H1 (cell line): ENCODE data around the gene SNRNP200. TPM values are rescaled to one million over a fixed set of nuclear protein-coding genes. Genes with fewer than 3 reads are reported as not detected.

Experiments
- CREB1 ChIP-seq: IDR thresholded peaks from 2 replicates; pipeline ENCODE4 v1.6.1; 2012; ENCODE audit warnings: inconsistent platforms
- SAP30 ChIP-seq: fragments of 300-600 bp; sonication (generic); IDR thresholded peaks from 2 replicates; pipeline ENCODE4 v1.7.1; 2012; ENCODE audit warnings: low read length, moderate library complexity, mild to moderate bottlenecking, inconsistent platforms; ENCODE audit not compliant: insufficient read depth, insufficient replicate concordance
- SIN3A ChIP-seq, 2 experiments: IDR thresholded peaks in 1 of 2; conservative IDR thresholded peaks in 1 of 2; 2 replicates each; pipeline ENCODE4 v1.6.1; 2011 to 2012; ENCODE audit warnings: low read length in 2 of 2, improper control_type of control experiment in 1 of 2, low read depth in 1 of 2, mild to moderate bottlenecking in 1 of 2
- SP1 ChIP-seq: IDR thresholded peaks from 2 replicates; pipeline ENCODE4 v1.6.1; 2011; ENCODE audit warnings: low read depth, low read length
- TAF1 ChIP-seq: IDR thresholded peaks from 2 replicates; pipeline ENCODE4 v1.6.1; 2011; ENCODE audit warnings: mild to moderate bottlenecking, low read depth, low read length
- polyA plus RNA-seq, 7 experiments: library from polyadenylated mRNA; depleted of rRNA in 3 of 7; stranded (reverse) in 5 of 7; unstranded in 2 of 7; fragments of >200 nt in 5 of 7; fragments of 200-250 nt in 2 of 7; gene quantifications; 1 replicate in 5 of 7; 2 replicates in 1 of 7; 4 replicates in 1 of 7; pipeline versions ENCODE4 v1.2.1 to v1.2.3, GENCODE V29; 2011 to 2013; ENCODE audit warnings: missing spikeins in 2 of 7, mixed read lengths in 2 of 7
- total RNA-seq: library from RNA; stranded (reverse); fragmentation: NEBNext Ultra II Directional; extraction: Animal tissue kit (Norgen Biotek cat#: 25700); gene quantifications from 2 replicates; pipeline ENCODE4 v1.2.1, GENCODE V29; 2021
- TF ChIP-seq, protein P1 (sequence below), 3 experiments: IDR thresholded peaks; 1 replicate in 2 of 3; 2 replicates in 1 of 3; pipeline versions ENCODE4 v1.5.1 to v1.6.1; 2011; ENCODE audit warnings: low read length in 3 of 3, mild to moderate bottlenecking in 3 of 3, inconsistent platforms in 2 of 3, low read depth in 1 of 3, moderate library complexity in 1 of 3; ENCODE audit not compliant: insufficient read depth in 1 of 3; ENCODE audit errors: control extremely low read depth in 1 of 3
- TF ChIP-seq, protein P2 (sequence below): IDR thresholded peaks from 2 replicates; pipeline ENCODE4 v1.6.1; 2011; ENCODE audit warnings: low read length, improper control_type of control experiment

The SNRNP200 gene
- total and polyA plus RNA-seq, 2 of the 8 experiments (the other 6 are each of a cell fraction or from before 2014, with no cell fraction given): 190 to 289 TPM

DNA sequence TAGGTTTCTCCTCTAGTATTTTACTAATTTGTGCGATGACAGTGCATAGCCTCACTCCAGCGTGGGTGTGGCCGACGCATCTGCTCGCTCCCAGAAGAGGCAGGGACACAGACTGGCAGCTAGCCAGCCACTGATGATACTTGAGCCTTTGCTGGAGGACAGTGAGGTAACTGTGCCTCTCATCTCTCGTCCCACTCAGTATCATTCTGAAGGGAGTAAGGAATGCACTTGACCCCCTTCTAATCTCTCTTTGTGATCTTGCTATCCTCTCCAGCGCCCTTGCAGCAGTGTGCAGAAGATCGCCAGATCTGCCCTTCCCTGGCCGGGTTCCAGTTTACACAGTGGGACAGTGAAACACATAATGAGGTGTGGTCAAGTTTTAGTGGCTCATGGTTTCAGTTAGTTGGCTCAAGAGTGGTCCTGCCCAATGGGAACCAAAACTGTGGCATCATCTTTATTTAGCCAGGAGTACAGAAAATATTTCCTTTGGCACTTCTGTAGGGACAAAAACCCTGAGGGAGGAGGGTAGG lies 47.8 kb upstream of the SNRNP200 start (continued):
- TF ChIP-seq, protein P1, sequence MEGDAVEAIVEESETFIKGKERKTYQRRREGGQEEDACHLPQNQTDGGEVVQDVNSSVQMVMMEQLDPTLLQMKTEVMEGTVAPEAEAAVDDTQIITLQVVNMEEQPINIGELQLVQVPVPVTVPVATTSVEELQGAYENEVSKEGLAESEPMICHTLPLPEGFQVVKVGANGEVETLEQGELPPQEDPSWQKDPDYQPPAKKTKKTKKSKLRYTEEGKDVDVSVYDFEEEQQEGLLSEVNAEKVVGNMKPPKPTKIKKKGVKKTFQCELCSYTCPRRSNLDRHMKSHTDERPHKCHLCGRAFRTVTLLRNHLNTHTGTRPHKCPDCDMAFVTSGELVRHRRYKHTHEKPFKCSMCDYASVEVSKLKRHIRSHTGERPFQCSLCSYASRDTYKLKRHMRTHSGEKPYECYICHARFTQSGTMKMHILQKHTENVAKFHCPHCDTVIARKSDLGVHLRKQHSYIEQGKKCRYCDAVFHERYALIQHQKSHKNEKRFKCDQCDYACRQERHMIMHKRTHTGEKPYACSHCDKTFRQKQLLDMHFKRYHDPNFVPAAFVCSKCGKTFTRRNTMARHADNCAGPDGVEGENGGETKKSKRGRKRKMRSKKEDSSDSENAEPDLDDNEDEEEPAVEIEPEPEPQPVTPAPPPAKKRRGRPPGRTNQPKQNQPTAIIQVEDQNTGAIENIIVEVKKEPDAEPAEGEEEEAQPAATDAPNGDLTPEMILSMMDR (IDR thresholded peaks at IDR 0.05; ENCODE audit: control extremely low read depth in 1 of 3, insufficient read depth in 1 of 3, low read depth in 1 of 3, low read length in 3 of 3): no peak
- TF ChIP-seq SP1 (no peak), SAP30 (no peak), TAF1 (no peak), SIN3A (conservative IDR thresholded peaks at IDR 0.05 in 1 of 2, IDR thresholded peaks at IDR 0.05 in 1 of 2; ENCODE audit: low read depth in 1 of 2, low read length in 2 of 2) (no peak), CREB1 (no peak)
- TF ChIP-seq, protein P2, sequence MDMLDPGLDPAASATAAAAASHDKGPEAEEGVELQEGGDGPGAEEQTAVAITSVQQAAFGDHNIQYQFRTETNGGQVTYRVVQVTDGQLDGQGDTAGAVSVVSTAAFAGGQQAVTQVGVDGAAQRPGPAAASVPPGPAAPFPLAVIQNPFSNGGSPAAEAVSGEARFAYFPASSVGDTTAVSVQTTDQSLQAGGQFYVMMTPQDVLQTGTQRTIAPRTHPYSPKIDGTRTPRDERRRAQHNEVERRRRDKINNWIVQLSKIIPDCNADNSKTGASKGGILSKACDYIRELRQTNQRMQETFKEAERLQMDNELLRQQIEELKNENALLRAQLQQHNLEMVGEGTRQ: no peak
- TF ChIP-seq, all 59 proteins: peak for 0
